Measurements from ENCODE around the gene SEMA3F. TPM values are rescaled to one million over a fixed set of nuclear protein-coding genes. Genes with fewer than 3 reads are reported as not detected.

SEMA3F gene
- total and polyA plus RNA-seq, 8 donors = 1.4 to 8.8 (median 4.9) TPM

GRCh38 chr3:50170689-50171088 is 15.6 kb downstream of the SEMA3F start:
- H3K27ac ChIP-seq = peak overlapping the region in 2 of 4 donors; percentile 13 to 51

GRCh38 chr3:50171540-50172301 is 16.6 kb downstream of the SEMA3F start:
- Histone ChIP-seq H3K36me3 (no peaks in the 10 kb centered on the region), H3K4me1 (peaks cover 9 to 18% (median 10%) of the 10 kb centered on the region in 3 donors), H3K27me3 (no peaks in the 10 kb centered on the region), H3K27ac (peak overlapping the region in 3 of 4 donors; percentile 5 to 51 (median 13)), H3K9me3 (no peaks in the 10 kb centered on the region), H3K4me3 (no peak overlapping the region)
- intact Hi-C loops (cut with DNase I) = no loop called here
- ATAC-seq (peak; percentile 75 to 91 (median 86)), DNase-seq (peak; percentile 45 to 86 (median 78)), FAIRE-seq (no peak)
- 27 to 32% methylated on average over 21 of the region's 21 CpGs for WGBS, 2 donors
- TF ChIP-seq CTCF (IDR thresholded peaks at IDR 0.05) = no peak

More at GRCh38 chr3:50170689-50171088, 15.6 kb downstream of the SEMA3F start:
- 79 to 82% methylated on average over 10 of the region's 10 CpGs for WGBS, 2 donors
- intact Hi-C loops (cut with DNase I) = no loop called here
- Histone ChIP-seq H3K9me3 (no peaks in the 10 kb centered on the region), H3K36me3 (no peaks in the 10 kb centered on the region), H3K4me3 (no peak overlapping the region), H3K4me1 (peaks cover 9 to 17% (median 10%) of the 10 kb centered on the region in 3 donors), H3K27me3 (no peaks in the 10 kb centered on the region)
- ATAC-seq = no peak
- no peak for TF ChIP-seq CTCF (IDR thresholded peaks at IDR 0.05)
- DNase-seq = peak in 1 of 6 donors; percentile 73
- no peak for FAIRE-seq

- Histone ChIP-seq H3K27me3 (no peaks in the 10 kb centered on the region), H3K36me3 (no peaks in the 10 kb centered on the region), H3K27ac (peak overlapping the region in 1 of 4 donors; percentile 51), H3K4me3 (no peak overlapping the region), H3K9me3 (no peaks in the 10 kb centered on the region), H3K4me1 (peaks cover 9 to 22% (median 10%) of the 10 kb centered on the region in 3 donors)
- DNase-seq (peak in 1 of 6 donors; percentile 32), ATAC-seq (no peak), FAIRE-seq (no peak)
- WGBS, 2 donors = 71 to 72% methylated on average over 8 of the region's 8 CpGs
- no peak for TF ChIP-seq CTCF (IDR thresholded peaks at IDR 0.05)
- intact Hi-C loops (cut with DNase I) = no loop called here
These were observed 17.6 kb downstream of the SEMA3F start for GRCh38 chr3:50172626-50173220.

- DNase-seq (peak in 1 of 6 donors; percentile 52), ATAC-seq (no peak), FAIRE-seq (no peak)
- intact Hi-C loops (cut with DNase I) = no loop called here
- WGBS, 2 donors = 87 to 89% methylated on average over 29 of the region's 29 CpGs
- H3K4me1 ChIP-seq = peaks cover 9 to 22% (median 10%) of the 10 kb centered on the region in 3 donors
- no peak overlapping the region for H3K4me3 ChIP-seq
- H3K9me3 ChIP-seq = no peaks in the 10 kb centered on the region
- TF ChIP-seq CTCF (IDR thresholded peaks at IDR 0.05) = no peak
- no peaks in the 10 kb centered on the region for H3K36me3 ChIP-seq
- H3K27me3 ChIP-seq = no peaks in the 10 kb centered on the region
- no peak overlapping the region for H3K27ac ChIP-seq
These were observed 18.8 kb downstream of the SEMA3F start for GRCh38 chr3:50173685-50174516.
